Kidney (tissue), 14 donors: ENCODE measurements around the gene KIRREL3. TPM values are rescaled to one million over a fixed set of nuclear protein-coding genes. Genes with fewer than 3 reads are reported as not detected.

ENCODE experiments used
- DNase-seq, 5 donors: peaks; one replicate each; pipeline ENCODE4 v3.0.0-alpha.2; 2013 to 2020
- FAIRE-seq: peaks from 2 replicates; lab custom pipeline; 2012; peaks lifted over from hg19 to GRCh38; lab: Jason Lieb, UNC
- H3K27ac ChIP-seq, 2 donors: one replicate each; pipeline ENCODE4 v1.7.0; 2013; ENCODE audit warnings: low read depth in 2 of 2, low read length in 2 of 2, inconsistent platforms in 1 of 2
- H3K27me3 ChIP-seq: one replicate; pipeline ENCODE4 v1.7.1; 2013; ENCODE audit warnings: low read length, inconsistent platforms; ENCODE audit not compliant: control insufficient read depth, insufficient read depth
- H3K36me3 ChIP-seq, 3 donors: one replicate each; pipeline versions ENCODE4 v1.7.0 to v1.7.1; 2013; ENCODE audit warnings: low read length in 3 of 3, control low read depth in 1 of 3, inconsistent platforms in 1 of 3; ENCODE audit not compliant: insufficient read depth in 3 of 3, control insufficient read depth in 2 of 3
- H3K4me1 ChIP-seq, 3 donors: one replicate each; pipeline versions ENCODE4 v1.7.0 to v1.7.1; 2013; ENCODE audit warnings: low read length in 3 of 3, inconsistent platforms in 1 of 3, low read depth in 1 of 3; ENCODE audit not compliant: control insufficient read depth in 2 of 3, insufficient read depth in 2 of 3
- H3K4me3 ChIP-seq, 3 donors: one replicate each; pipeline versions ENCODE4 v1.7.0 to v1.8.1; 2013; ENCODE audit warnings: low read length in 3 of 3, control low read depth in 1 of 3, inconsistent platforms in 1 of 3
- H3K9ac ChIP-seq, 3 donors: one replicate each; pipeline versions ENCODE4 v1.7.0 to v1.7.1; 2013; ENCODE audit warnings: low read length in 3 of 3, control low read depth in 1 of 3, inconsistent platforms in 1 of 3
- H3K9me3 ChIP-seq, 3 donors: one replicate each; pipeline versions ENCODE4 v1.7.0 to v1.7.1; 2013; ENCODE audit warnings: low read length in 3 of 3, control low read depth in 1 of 3, inconsistent platforms in 1 of 3; ENCODE audit not compliant: control insufficient read depth in 2 of 3, insufficient read depth in 1 of 3
- CTCF ChIP-seq: IDR thresholded peaks from 3 replicates; pipeline ENCODE4 v1.5.1; 2012; ENCODE audit warnings: mild to moderate bottlenecking, moderate library complexity, borderline replicate concordance; ENCODE audit not compliant: insufficient read depth; ENCODE audit errors: extremely low read depth
- intact Hi-C: fragments of 100-400 bp; cut with DNase I; formaldehyde crosslinking; loops from one replicate; pipeline ENCODE4 v1.11.1; 2022
- polyA plus RNA-seq: library from polyadenylated mRNA; stranded (reverse); fragments of 350-450 nt; fragmentation: Illumina TruSeq; extraction: RNeasy Lipid Tissue Mini Kit (QIAGEN cat#74804); gene quantifications from one replicate; pipeline ENCODE4 v1.2.3, GENCODE V29; 2014; ENCODE audit warnings: low read depth, low replicate concordance; ENCODE audit not compliant: insufficient read depth
- total RNA-seq: library from RNA; stranded (reverse); fragmentation: NEBNext Ultra II Directional; extraction: Animal tissue kit (Norgen Biotek cat#: 25700); gene quantifications from one replicate; pipeline ENCODE4 v1.2.1, GENCODE V29; 2021
- donor health status: control.
- donor health status: control.
- donor health status: control.
- donor health status: control.
- donor health status: control.
- donor health status: DM: yes; HTN: yes; CAD: no.
- donor health status: Normal renal cell carcinoma (clear cell type).

The KIRREL3 gene
- total and polyA plus RNA-seq, 2 donors from 2014 or later: 0.19 to 0.22 TPM

- intact Hi-C loops: no loop called here
- H3K4me3 ChIP-seq: no peak overlapping the region
- DNase-seq: peak in 1 of 5 donors; percentile 19
- H3K9me3 ChIP-seq: no peaks in the 10 kb centered on the region
- H3K27ac ChIP-seq: no peak overlapping the region
- no peak overlapping the region for H3K9ac ChIP-seq
- H3K4me1 ChIP-seq: no peaks in the 10 kb centered on the region
- no peak for FAIRE-seq
- TF ChIP-seq CTCF: no peak
- no peaks in the 10 kb centered on the region for H3K36me3 ChIP-seq
- no peaks in the 10 kb centered on the region for H3K27me3 ChIP-seq
Measured at GRCh38 chr11:126527651-126528050, 472.9 kb downstream of the KIRREL3 start.

GRCh38 chr11:126526471-126526870 is 474.1 kb downstream of the KIRREL3 start:
- DNase-seq: no peak
- Histone ChIP-seq H3K36me3 (no peaks in the 10 kb centered on the region), H3K9me3 (no peaks in the 10 kb centered on the region), H3K27me3 (no peaks in the 10 kb centered on the region), H3K4me1 (no peaks in the 10 kb centered on the region), H3K27ac (no peak overlapping the region), H3K9ac (no peak overlapping the region), H3K4me3 (no peak overlapping the region)
- FAIRE-seq: no peak
- no peak for TF ChIP-seq CTCF
- intact Hi-C loops: no loop called here

GRCh38 chr11:126525702-126526101 is 474.9 kb downstream of the KIRREL3 start:
- FAIRE-seq: no peak
- no peak for TF ChIP-seq CTCF
- DNase-seq: no peak
- Histone ChIP-seq H3K4me3 (no peak overlapping the region), H3K4me1 (no peaks in the 10 kb centered on the region), H3K27ac (no peak overlapping the region), H3K9me3 (no peaks in the 10 kb centered on the region), H3K9ac (no peak overlapping the region), H3K27me3 (no peaks in the 10 kb centered on the region), H3K36me3 (no peaks in the 10 kb centered on the region)
- intact Hi-C loops: no loop called here

GRCh38 chr11:126525216-126525615 is 475.4 kb downstream of the KIRREL3 start:
- DNase-seq (no peak), FAIRE-seq (no peak)
- Histone ChIP-seq H3K4me1 (no peaks in the 10 kb centered on the region), H3K4me3 (no peak overlapping the region), H3K36me3 (no peaks in the 10 kb centered on the region), H3K9me3 (no peaks in the 10 kb centered on the region), H3K9ac (no peak overlapping the region), H3K27me3 (no peaks in the 10 kb centered on the region), H3K27ac (no peak overlapping the region)
- intact Hi-C loops: no loop called here
- no peak for TF ChIP-seq CTCF
